K562 (cell line): ENCODE data around the gene ASIC1. TPM values are rescaled to one million over a fixed set of nuclear protein-coding genes. Genes with fewer than 3 reads are reported as not detected.

ENCODE experiments used
- ARID1B ChIP-seq: fragments of 450-650 bp; IDR thresholded peaks from 2 replicates; pipeline ENCODE4 v1.6.1; 2016; ENCODE audit warnings: antibody characterized with exemption, mild to moderate bottlenecking, inconsistent platforms
- BCL6 ChIP-seq: fragments of 250-450 bp; sonication (Bioruptor Pico); IDR thresholded peaks from 2 replicates; pipeline ENCODE4 v1.4.0; 2020
- GTF2F1 ChIP-seq: IDR thresholded peaks from 2 replicates; pipeline ENCODE4 v1.6.1; 2011; ENCODE audit warnings: low read depth, low read length, improper control_type of control experiment
- ILF3 ChIP-seq: fragments of 450-650 bp; IDR thresholded peaks from 2 replicates; pipeline ENCODE4 v1.6.1; 2018; ENCODE audit warnings: antibody characterized with exemption, mild to moderate bottlenecking, moderate library complexity, borderline replicate concordance
- KLF1 ChIP-seq: fragments of 450-650 bp; IDR thresholded peaks from 2 replicates; pipeline ENCODE4 v1.6.1; 2016; ENCODE audit warnings: missing genetic modification characterization, missing compliant biosample characterization
- KLF6 ChIP-seq: fragments of 250-450 bp; sonication (Bioruptor Pico); IDR thresholded peaks from 2 replicates; pipeline ENCODE4 v1.4.0; 2020; ENCODE audit warnings: mild to moderate bottlenecking, moderate library complexity, borderline replicate concordance
- LEF1 ChIP-seq: fragments of 450-650 bp; IDR thresholded peaks from 2 replicates; pipeline ENCODE4 v1.6.1; 2016; ENCODE audit warnings: mild to moderate bottlenecking
- MTA3 ChIP-seq: fragments of 450-650 bp; formaldehyde crosslinking; IDR thresholded peaks from 2 replicates; pipeline ENCODE4 v1.6.1; 2017; ENCODE audit warnings: mild to moderate bottlenecking, borderline replicate concordance
- SNRNP70 ChIP-seq: fragments of 200-400 bp; formaldehyde crosslinking; optimal IDR thresholded peaks from 2 replicates; pipeline ENCODE3; 2017; ENCODE audit warnings: low read depth, low read length
- TBP ChIP-seq: optimal IDR thresholded peaks from 2 replicates; pipeline ENCODE3; 2011; ENCODE audit warnings: low read depth, low read length, improper control_type of control experiment
- TOE1 ChIP-seq, 2 experiments: fragments of 450-650 bp in 1 of 2; sonication (generic) in 1 of 2; formaldehyde crosslinking in 1 of 2; IDR thresholded peaks; 2 replicates each; pipeline versions ENCODE4 v1.7.1 to v1.8.0; 2016 to 2022; ENCODE audit warnings: borderline replicate concordance in 2 of 2, mild to moderate bottlenecking in 2 of 2, antibody characterized with exemption in 1 of 2, inconsistent platforms in 1 of 2, low read depth in 1 of 2, missing genetic modification reagents in 1 of 2, moderate library complexity in 1 of 2
- USF1 ChIP-seq: sonication (generic); formaldehyde crosslinking; IDR thresholded peaks from 2 replicates; pipeline ENCODE4 v1.9.0; 2022; ENCODE audit warnings: mild to moderate bottlenecking, missing genetic modification reagents
- XRCC4 ChIP-seq: IDR thresholded peaks from one replicate; pipeline ENCODE4 v1.6.1; 2011; ENCODE audit not compliant: insufficient read depth, insufficient read length; ENCODE audit errors: extremely low read depth
- YY1 ChIP-seq, 3 experiments: IDR thresholded peaks; 2 replicates each; pipeline ENCODE4 v1.6.1; 2011; ENCODE audit warnings: low read length in 2 of 3, mild to moderate bottlenecking in 2 of 3, moderate library complexity in 2 of 3, borderline replicate concordance in 1 of 3, control low read depth in 1 of 3, low read depth in 1 of 3; ENCODE audit not compliant: insufficient read depth in 3 of 3, insufficient replicate concordance in 2 of 3, control insufficient read depth in 1 of 3, insufficient read length in 1 of 3; ENCODE audit errors: extremely low read depth in 1 of 3
- ZFP30 ChIP-seq: fragments of 250-450 bp; sonication (Bioruptor Pico); IDR thresholded peaks from 2 replicates; pipeline ENCODE4 v1.8.0; 2022; ENCODE audit warnings: moderate library complexity, mild to moderate bottlenecking, inconsistent platforms, borderline replicate concordance
- ZNF184 ChIP-seq: sonication (generic); formaldehyde crosslinking; IDR thresholded peaks from 2 replicates; pipeline ENCODE4 v1.5.0; 2020; ENCODE audit warnings: missing genetic modification reagents
- ZNF239 ChIP-seq: fragments of 250-450 bp; sonication (Bioruptor Pico); IDR thresholded peaks from 2 replicates; pipeline ENCODE4 v1.4.0; 2020; ENCODE audit warnings: mild to moderate bottlenecking
- ZNF347 ChIP-seq: fragments of 450-650 bp; formaldehyde crosslinking; IDR thresholded peaks from 2 replicates; pipeline ENCODE4 v1.4.0; 2020; ENCODE audit warnings: low read depth, mild to moderate bottlenecking, moderate library complexity
- ZNF584 ChIP-seq: fragments of 200-800 bp; sonication (Bioruptor generic); IDR thresholded peaks from 2 replicates; pipeline ENCODE4 v1.6.1; 2016; ENCODE audit warnings: low read depth, mild to moderate bottlenecking, missing genetic modification characterization, missing compliant biosample characterization
- ZNF589 ChIP-seq: fragments of 200-800 bp; sonication (Bioruptor generic); IDR thresholded peaks from 2 replicates; pipeline ENCODE4 v1.6.1; 2016; ENCODE audit warnings: low read depth, missing genetic modification characterization, missing compliant biosample characterization
- ZNF717 ChIP-seq: fragments of 250-450 bp; sonication (Bioruptor Pico); IDR thresholded peaks from 2 replicates; pipeline ENCODE4 v1.5.0; 2021
- ZNF780A ChIP-seq: fragments of 250-450 bp; sonication (Bioruptor Pico); IDR thresholded peaks from 2 replicates; pipeline ENCODE4 v1.5.0; 2021; ENCODE audit warnings: mild to moderate bottlenecking
- polyA plus RNA-seq, 8 experiments: library from polyadenylated mRNA; depleted of rRNA in 4 of 8; stranded (reverse) in 5 of 8; unstranded in 3 of 8; fragments of >200 nt; fragmentation: Nextera tagmentation in 2 of 8; fragmentation: Illumina TruSeq in 1 of 8; extraction: Ambion mirVana in 2 of 8; extraction: Trizol in 1 of 8; gene quantifications; 2 replicates each; pipeline versions ENCODE4 v1.2.1 to v1.2.3, GENCODE V29; 2011 to 2014; ENCODE audit warnings: inconsistent platforms in 1 of 8, missing spikeins in 1 of 8
- total RNA-seq, 7 experiments: library from RNA; depleted of rRNA in 6 of 7; stranded (reverse); fragments of >200 nt in 6 of 7; fragmentation: Illumina TruSeq in 2 of 7; extraction: Trizol in 2 of 7; gene quantifications; 2 replicates each; pipeline versions ENCODE4 v1.2.1 to v1.2.3, GENCODE V29; 2011 to 2021; ENCODE audit warnings: low replicate concordance in 1 of 7
- TF ChIP-seq, protein P1 (sequence below): fragments of 200-400 bp; formaldehyde crosslinking; IDR thresholded peaks from 2 replicates; pipeline ENCODE4 v1.6.1; 2017; ENCODE audit warnings: mild to moderate bottlenecking, low read depth, low read length, moderate library complexity
- TF ChIP-seq, protein P2 (sequence below): fragments of 450-650 bp; IDR thresholded peaks from 2 replicates; pipeline ENCODE4 v1.6.1; 2016; ENCODE audit warnings: low read depth, mild to moderate bottlenecking, moderate library complexity

ASIC1 gene
- total and polyA plus RNA-seq, 9 of the 15 experiments (the other 6 are each of a cell fraction or from before 2014, with no cell fraction given) = 0.01 to 1.7 (median 0.45) TPM

- TF ChIP-seq, protein P1, sequence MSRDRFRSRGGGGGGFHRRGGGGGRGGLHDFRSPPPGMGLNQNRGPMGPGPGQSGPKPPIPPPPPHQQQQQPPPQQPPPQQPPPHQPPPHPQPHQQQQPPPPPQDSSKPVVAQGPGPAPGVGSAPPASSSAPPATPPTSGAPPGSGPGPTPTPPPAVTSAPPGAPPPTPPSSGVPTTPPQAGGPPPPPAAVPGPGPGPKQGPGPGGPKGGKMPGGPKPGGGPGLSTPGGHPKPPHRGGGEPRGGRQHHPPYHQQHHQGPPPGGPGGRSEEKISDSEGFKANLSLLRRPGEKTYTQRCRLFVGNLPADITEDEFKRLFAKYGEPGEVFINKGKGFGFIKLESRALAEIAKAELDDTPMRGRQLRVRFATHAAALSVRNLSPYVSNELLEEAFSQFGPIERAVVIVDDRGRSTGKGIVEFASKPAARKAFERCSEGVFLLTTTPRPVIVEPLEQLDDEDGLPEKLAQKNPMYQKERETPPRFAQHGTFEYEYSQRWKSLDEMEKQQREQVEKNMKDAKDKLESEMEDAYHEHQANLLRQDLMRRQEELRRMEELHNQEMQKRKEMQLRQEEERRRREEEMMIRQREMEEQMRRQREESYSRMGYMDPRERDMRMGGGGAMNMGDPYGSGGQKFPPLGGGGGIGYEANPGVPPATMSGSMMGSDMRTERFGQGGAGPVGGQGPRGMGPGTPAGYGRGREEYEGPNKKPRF = no peak
- no peak for TF ChIP-seq ZNF347
- no peak for TF ChIP-seq ARID1B
- no peak for TF ChIP-seq SNRNP70
- no peak for TF ChIP-seq XRCC4
- no peak for TF ChIP-seq BCL6
- no peak for TF ChIP-seq ZFP30 (CRISPR knock-in tag)
- no peak for TF ChIP-seq ZNF239 (CRISPR knock-in tag)
- TF ChIP-seq TBP = peak; percentile 73
- no peak for TF ChIP-seq ZNF184 (CRISPR knock-in tag)
- TF ChIP-seq ZNF584 (CRISPR knock-in tag) = no peak
- no peak for TF ChIP-seq ZNF717 (CRISPR knock-in tag)
- TF ChIP-seq MTA3 = peak; percentile 80; the same call in 1 of the 2 replicates
- TF ChIP-seq KLF6 = no peak
- no peak for TF ChIP-seq ZNF589 (CRISPR knock-in tag)
- TF ChIP-seq, protein P2, sequence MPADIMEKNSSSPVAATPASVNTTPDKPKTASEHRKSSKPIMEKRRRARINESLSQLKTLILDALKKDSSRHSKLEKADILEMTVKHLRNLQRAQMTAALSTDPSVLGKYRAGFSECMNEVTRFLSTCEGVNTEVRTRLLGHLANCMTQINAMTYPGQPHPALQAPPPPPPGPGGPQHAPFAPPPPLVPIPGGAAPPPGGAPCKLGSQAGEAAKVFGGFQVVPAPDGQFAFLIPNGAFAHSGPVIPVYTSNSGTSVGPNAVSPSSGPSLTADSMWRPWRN = peak; percentile 73
- no peak; the same call in 1 of the 2 replicates for TF ChIP-seq TOE1 (IDR thresholded peaks at IDR 0.05; ENCODE audit: borderline replicate concordance)
- no peak; the same call in 1 of the 2 replicates for TF ChIP-seq TOE1 (CRISPR knock-in tag; IDR thresholded peaks at IDR 0.05; ENCODE audit: borderline replicate concordance, low read depth)
- no peak for TF ChIP-seq ZNF780A (CRISPR knock-in tag)
- peak; percentile 97; the same call in 1 of the 2 replicates for TF ChIP-seq GTF2F1
- peak; percentile 97 for TF ChIP-seq USF1 (CRISPR knock-in tag)
- TF ChIP-seq KLF1 = no peak; the same call in 1 of the 2 replicates
- no peak for TF ChIP-seq LEF1
- peak in 2 of 3 experiments; percentile 21 to 36 for TF ChIP-seq YY1 (IDR thresholded peaks at IDR 0.05; ENCODE audit: borderline replicate concordance in 1 of 3, control insufficient read depth in 1 of 3, extremely low read depth in 1 of 3, insufficient read depth in 3 of 3, insufficient read length in 1 of 3, insufficient replicate concordance in 2 of 3, low read depth in 1 of 3, low read length in 2 of 3)
- TF ChIP-seq ILF3 = no peak
Measured at GRCh38 chr12:50111693-50112455, 54.5 kb downstream of the ASIC1 start, which contains the start of gene COX14 (continued).
